Measurements from ENCODE around the gene PISD. TPM values are rescaled to one million over a fixed set of nuclear protein-coding genes. Genes with fewer than 3 reads are reported as not detected.

The PISD gene
- total RNA-seq, 4 donors from 2014 or later = 15.3 to 19.0 (median 18.5) TPM

DNA sequence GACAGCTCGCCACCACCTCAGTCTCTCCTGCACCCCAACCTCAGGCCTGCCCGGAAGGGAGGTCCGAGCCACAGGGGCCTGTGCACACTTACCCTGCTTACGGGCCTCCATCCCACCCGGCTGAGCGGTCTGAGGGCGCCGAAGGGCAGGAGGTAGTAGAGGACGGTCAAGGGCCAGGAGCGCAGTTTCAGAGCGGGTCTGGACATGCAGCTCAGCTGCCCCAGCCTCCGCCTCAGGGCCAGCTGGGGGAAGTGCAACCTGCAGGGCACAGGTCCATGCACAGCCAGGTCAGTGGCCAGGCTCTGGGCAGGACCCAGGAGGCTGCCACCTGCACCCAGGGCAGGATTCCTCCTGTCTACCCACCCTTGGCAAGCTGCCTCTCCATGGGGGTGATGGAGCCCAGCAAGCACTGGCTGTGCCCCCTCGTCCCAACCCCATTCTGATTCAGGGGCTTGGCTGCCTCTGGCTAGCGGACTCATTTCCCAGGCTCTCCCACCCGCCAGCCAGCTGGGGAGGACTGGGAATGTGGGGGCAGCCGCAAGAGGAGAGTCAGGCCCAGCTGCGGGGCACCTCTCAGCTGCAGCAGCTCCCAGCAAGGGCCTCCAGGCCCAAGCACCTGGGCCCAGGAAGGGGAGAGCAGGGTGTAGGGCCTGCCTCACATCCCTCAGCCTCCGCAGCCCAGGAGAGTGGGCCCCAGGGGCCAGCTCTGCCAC is 38.3 kb downstream of the PISD start:
- ATAC-seq (no peak), DNase-seq (no peak)
- intact Hi-C loops (cut with DNase I; ENCODE audit: low total_unique reads) = no loop called here
- no peaks in the 10 kb centered on the region for H3K9me3 ChIP-seq
- no peak overlapping the region for H3K4me3 ChIP-seq
- in situ Hi-C loops (cut with MboI; ENCODE audit: low sequenced_read_pairs in 4 of 4) = no loop called here
- TF ChIP-seq, protein P1, sequence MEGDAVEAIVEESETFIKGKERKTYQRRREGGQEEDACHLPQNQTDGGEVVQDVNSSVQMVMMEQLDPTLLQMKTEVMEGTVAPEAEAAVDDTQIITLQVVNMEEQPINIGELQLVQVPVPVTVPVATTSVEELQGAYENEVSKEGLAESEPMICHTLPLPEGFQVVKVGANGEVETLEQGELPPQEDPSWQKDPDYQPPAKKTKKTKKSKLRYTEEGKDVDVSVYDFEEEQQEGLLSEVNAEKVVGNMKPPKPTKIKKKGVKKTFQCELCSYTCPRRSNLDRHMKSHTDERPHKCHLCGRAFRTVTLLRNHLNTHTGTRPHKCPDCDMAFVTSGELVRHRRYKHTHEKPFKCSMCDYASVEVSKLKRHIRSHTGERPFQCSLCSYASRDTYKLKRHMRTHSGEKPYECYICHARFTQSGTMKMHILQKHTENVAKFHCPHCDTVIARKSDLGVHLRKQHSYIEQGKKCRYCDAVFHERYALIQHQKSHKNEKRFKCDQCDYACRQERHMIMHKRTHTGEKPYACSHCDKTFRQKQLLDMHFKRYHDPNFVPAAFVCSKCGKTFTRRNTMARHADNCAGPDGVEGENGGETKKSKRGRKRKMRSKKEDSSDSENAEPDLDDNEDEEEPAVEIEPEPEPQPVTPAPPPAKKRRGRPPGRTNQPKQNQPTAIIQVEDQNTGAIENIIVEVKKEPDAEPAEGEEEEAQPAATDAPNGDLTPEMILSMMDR (IDR thresholded peaks at IDR 0.05 in 4 of 5, conservative IDR thresholded peaks at IDR 0.05 in 1 of 5) = no peak
- TF ChIP-seq POLR2A (IDR thresholded peaks at IDR 0.05) = no peak
- no peak overlapping the region for H3K27ac ChIP-seq
- peaks cover 32% of the 10 kb centered on the region in 2 donors for H3K4me1 ChIP-seq
- peaks cover 0 to 17% of the 10 kb centered on the region in 2 donors for H3K36me3 ChIP-seq
- no peaks in the 10 kb centered on the region for H3K27me3 ChIP-seq

GRCh38 chr22:31622980-31623379 is 39.0 kb downstream of the PISD start:
- H3K27ac ChIP-seq = no peak overlapping the region
- TF ChIP-seq POLR2A (IDR thresholded peaks at IDR 0.05) = no peak
- TF ChIP-seq, protein P1 (IDR thresholded peaks at IDR 0.05 in 4 of 5, conservative IDR thresholded peaks at IDR 0.05 in 1 of 5) = no peak
- peaks cover 0 to 17% of the 10 kb centered on the region in 2 donors for H3K36me3 ChIP-seq
- H3K4me3 ChIP-seq = no peak overlapping the region
- H3K9me3 ChIP-seq = no peaks in the 10 kb centered on the region
- intact Hi-C loops (cut with DNase I; ENCODE audit: low total_unique reads) = no loop called here
- DNase-seq (no peak), ATAC-seq (no peak)
- in situ Hi-C loops (cut with MboI; ENCODE audit: low sequenced_read_pairs in 4 of 4) = no loop called here
- no peaks in the 10 kb centered on the region for H3K27me3 ChIP-seq
- H3K4me1 ChIP-seq = peaks cover 24 to 25% of the 10 kb centered on the region in 2 donors

DNA sequence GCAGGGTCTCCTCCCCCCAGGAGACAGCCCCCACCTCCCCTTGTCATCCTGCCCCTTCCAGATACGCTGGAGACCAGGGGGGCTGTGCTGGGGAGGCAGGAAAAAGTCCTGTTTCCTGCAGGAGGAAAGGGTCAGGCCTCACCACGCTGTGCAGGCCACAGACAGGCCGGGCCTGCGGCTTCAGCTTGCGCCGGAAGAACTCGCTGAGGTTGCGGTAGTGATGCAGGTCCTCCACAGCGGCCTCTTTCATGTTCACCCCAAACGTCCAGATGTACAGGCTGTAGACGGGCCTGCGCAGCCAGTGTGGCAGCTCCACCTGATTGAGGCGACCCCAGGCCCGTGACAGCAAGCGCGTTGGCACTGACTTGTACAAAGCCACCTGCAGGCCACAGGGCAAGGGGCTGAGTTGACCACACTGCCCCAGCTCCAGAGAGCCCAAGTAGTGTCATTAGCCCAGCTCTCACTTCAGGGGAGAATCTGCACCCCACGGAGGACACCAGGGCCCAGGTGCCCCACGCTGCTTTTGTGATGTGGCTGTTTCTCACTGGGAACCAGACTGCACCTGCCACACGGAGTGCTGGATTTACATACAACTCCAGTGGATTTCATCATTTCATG is 40.4 kb downstream of the PISD start:
- TF ChIP-seq POLR2A (IDR thresholded peaks at IDR 0.05) = no peak
- no peak for ATAC-seq
- Histone ChIP-seq H3K4me3 (no peak overlapping the region), H3K27me3 (no peaks in the 10 kb centered on the region), H3K9me3 (no peaks in the 10 kb centered on the region), H3K27ac (no peak overlapping the region), H3K36me3 (peaks cover 0 to 20% of the 10 kb centered on the region in 2 donors), H3K4me1 (peaks cover 12 to 13% of the 10 kb centered on the region in 2 donors)
- DNase-seq = no peak
- in situ Hi-C loops (cut with MboI; ENCODE audit: low sequenced_read_pairs in 4 of 4) = no loop called here
- intact Hi-C loops (cut with DNase I; ENCODE audit: low total_unique reads) = no loop called here

GRCh38 chr22:31620756-31621480 is 41.1 kb downstream of the PISD start:
- Histone ChIP-seq H3K4me3 (no peak overlapping the region), H3K27me3 (no peaks in the 10 kb centered on the region), H3K4me1 (peaks cover 5 to 13% of the 10 kb centered on the region in 2 donors), H3K27ac (no peak overlapping the region), H3K9me3 (no peaks in the 10 kb centered on the region), H3K36me3 (peaks cover 0 to 20% of the 10 kb centered on the region in 2 donors)
- in situ Hi-C loops (cut with MboI; ENCODE audit: low sequenced_read_pairs in 4 of 4) = no loop called here
- DNase-seq (no peak), ATAC-seq (no peak)
- intact Hi-C loops (cut with DNase I; ENCODE audit: low total_unique reads) = no loop called here
- no peak for TF ChIP-seq POLR2A (IDR thresholded peaks at IDR 0.05)
- TF ChIP-seq, protein P1 (IDR thresholded peaks at IDR 0.05 in 4 of 5, conservative IDR thresholded peaks at IDR 0.05 in 1 of 5) = no peak
